WTC11 (cell line): ENCODE results near the gene FCMR. TPM values are rescaled to one million over a fixed set of nuclear protein-coding genes. Genes with fewer than 3 reads are reported as not detected.

ENCODE experiments used
- ATAC-seq: fragments of 200-7000 bp; cut with Tn5 transposase; 2 replicates; pipeline ENCODE4 v1.10.0; 2021; ENCODE audit warnings: mild to moderate bottlenecking, moderate library complexity
- CTCF ChIA-PET: fragments of 300-600 bp; sonication (Branson Sonifier 250); formaldehyde crosslinking; loops from one replicate; lab custom pipeline; 2021; ENCODE audit warnings: antibody characterized with exemption; lab: Charles Lee
- POLR2A ChIA-PET: fragments of 350-600 bp; sonication (Branson Sonifier 250); formaldehyde crosslinking; loops from one replicate; lab custom pipeline; 2021; ENCODE audit warnings: antibody characterized with exemption; lab: Charles Lee
- DNase-seq: peaks from one replicate; pipeline ENCODE4 v3.0.0; 2021; ENCODE audit warnings: low spot score
- H3K27ac Mint-ChIP-seq: 2 replicates; pipeline ENCODE4 v1.8.0; 2021; ENCODE audit warnings: mixed read lengths
- H3K27me3 Mint-ChIP-seq: 2 replicates; pipeline ENCODE4 v1.8.0; 2021; ENCODE audit warnings: low read depth, mild to moderate bottlenecking, moderate library complexity, mixed read lengths
- H3K36me3 Mint-ChIP-seq: 2 replicates; pipeline ENCODE4 v1.8.0; 2021; ENCODE audit warnings: mixed read lengths
- H3K4me1 Mint-ChIP-seq: 2 replicates; pipeline ENCODE4 v1.8.0; 2022; ENCODE audit warnings: mixed read lengths
- H3K4me3 Mint-ChIP-seq: 2 replicates; pipeline ENCODE4 v1.8.0; 2021; ENCODE audit warnings: mild to moderate bottlenecking, moderate library complexity, mixed read lengths
- H3K9me3 Mint-ChIP-seq: 2 replicates; pipeline ENCODE4 v1.8.0; 2021; ENCODE audit warnings: mixed read lengths
- AR ChIP-seq: fragments of 250-450 bp; sonication (Bioruptor Pico); IDR thresholded peaks from 2 replicates; pipeline ENCODE4 v1.9.0; 2021; ENCODE audit warnings: mild to moderate bottlenecking
- FOXP1 ChIP-seq: sonication (generic); formaldehyde crosslinking; IDR thresholded peaks from 2 replicates; pipeline ENCODE4 v1.8.0; 2022; ENCODE audit warnings: missing genetic modification reagents, mild to moderate bottlenecking, moderate library complexity, borderline replicate concordance
- FOXP4 ChIP-seq: sonication (generic); formaldehyde crosslinking; IDR thresholded peaks from 2 replicates; pipeline ENCODE4 v1.8.0; 2022; ENCODE audit warnings: mild to moderate bottlenecking, missing genetic modification reagents
- HMGA2 ChIP-seq: fragments of 250-450 bp; sonication (Bioruptor Pico); IDR thresholded peaks from 2 replicates; pipeline ENCODE4 v1.4.0; 2021; ENCODE audit warnings: mild to moderate bottlenecking, moderate library complexity
- JAZF1 ChIP-seq: fragments of 250-450 bp; sonication (Bioruptor Pico); IDR thresholded peaks from 2 replicates; pipeline ENCODE4 v1.9.0; 2021; ENCODE audit warnings: moderate library complexity, mild to moderate bottlenecking, inconsistent platforms
- KAT7 ChIP-seq: sonication (generic); formaldehyde crosslinking; IDR thresholded peaks from 2 replicates; pipeline ENCODE4 v1.8.1; 2023; ENCODE audit warnings: missing genetic modification reagents, mild to moderate bottlenecking, borderline replicate concordance
- MXD4 ChIP-seq: fragments of 250-450 bp; sonication (Bioruptor Pico); IDR thresholded peaks from 2 replicates; pipeline ENCODE4 v1.8.0; 2021; ENCODE audit warnings: mild to moderate bottlenecking, moderate library complexity, borderline replicate concordance
- SMAD4 ChIP-seq: sonication (generic); formaldehyde crosslinking; IDR thresholded peaks from 2 replicates; pipeline ENCODE4 v1.8.0; 2022; ENCODE audit warnings: mild to moderate bottlenecking, missing genetic modification reagents
- TCF7 ChIP-seq: sonication (generic); formaldehyde crosslinking; IDR thresholded peaks from 2 replicates; pipeline ENCODE4 v1.8.0; 2022; ENCODE audit warnings: mild to moderate bottlenecking, low read depth, missing genetic modification reagents, moderate library complexity
- TEAD1 ChIP-seq: sonication (generic); formaldehyde crosslinking; IDR thresholded peaks from 2 replicates; pipeline ENCODE4 v1.8.0; 2022; ENCODE audit warnings: mild to moderate bottlenecking, missing genetic modification reagents
- USF2 ChIP-seq: sonication (generic); formaldehyde crosslinking; IDR thresholded peaks from 2 replicates; pipeline ENCODE4 v1.8.1; 2023; ENCODE audit warnings: mild to moderate bottlenecking, missing genetic modification reagents, moderate library complexity
- ZNF263 ChIP-seq: sonication (generic); formaldehyde crosslinking; IDR thresholded peaks from 2 replicates; pipeline ENCODE4 v1.8.1; 2022; ENCODE audit warnings: low read depth, mild to moderate bottlenecking, moderate library complexity, missing genetic modification reagents
- ZNF396 ChIP-seq: fragments of 250-450 bp; sonication (Bioruptor Pico); IDR thresholded peaks from 2 replicates; pipeline ENCODE4 v1.8.0; 2021; ENCODE audit warnings: mild to moderate bottlenecking, moderate library complexity, borderline replicate concordance
- ZNF671 ChIP-seq: fragments of 250-450 bp; sonication (Bioruptor Pico); IDR thresholded peaks from 2 replicates; pipeline ENCODE4 v1.8.0; 2021; ENCODE audit warnings: mild to moderate bottlenecking
- total RNA-seq: library from RNA; stranded (reverse); gene quantifications from 3 replicates; pipeline ENCODE4 v1.2.3, GENCODE V29; 2021
- TF ChIP-seq, protein P1 (sequence below): fragments of 200-600 bp; IDR thresholded peaks from 2 replicates; pipeline ENCODE4 v1.8.0; 2022; ENCODE audit warnings: antibody characterized with exemption
- TF ChIP-seq, protein P2 (sequence below): sonication (generic); formaldehyde crosslinking; IDR thresholded peaks from 2 replicates; pipeline ENCODE4 v1.8.1; 2023; ENCODE audit warnings: mild to moderate bottlenecking, moderate library complexity, missing genetic modification reagents
- TF ChIP-seq, protein P3 (sequence below): sonication (generic); formaldehyde crosslinking; IDR thresholded peaks from 2 replicates; pipeline ENCODE4 v1.8.1; 2022; ENCODE audit warnings: low read depth, missing genetic modification reagents, borderline replicate concordance
- TF ChIP-seq, protein P4 (sequence below): sonication (generic); formaldehyde crosslinking; IDR thresholded peaks from 2 replicates; pipeline ENCODE4 v1.8.1; 2022; ENCODE audit warnings: mild to moderate bottlenecking, missing genetic modification reagents, moderate library complexity, borderline replicate concordance

The FCMR gene
- total RNA-seq, 1 experiment from 2014 or later = 1.0 TPM

DNA sequence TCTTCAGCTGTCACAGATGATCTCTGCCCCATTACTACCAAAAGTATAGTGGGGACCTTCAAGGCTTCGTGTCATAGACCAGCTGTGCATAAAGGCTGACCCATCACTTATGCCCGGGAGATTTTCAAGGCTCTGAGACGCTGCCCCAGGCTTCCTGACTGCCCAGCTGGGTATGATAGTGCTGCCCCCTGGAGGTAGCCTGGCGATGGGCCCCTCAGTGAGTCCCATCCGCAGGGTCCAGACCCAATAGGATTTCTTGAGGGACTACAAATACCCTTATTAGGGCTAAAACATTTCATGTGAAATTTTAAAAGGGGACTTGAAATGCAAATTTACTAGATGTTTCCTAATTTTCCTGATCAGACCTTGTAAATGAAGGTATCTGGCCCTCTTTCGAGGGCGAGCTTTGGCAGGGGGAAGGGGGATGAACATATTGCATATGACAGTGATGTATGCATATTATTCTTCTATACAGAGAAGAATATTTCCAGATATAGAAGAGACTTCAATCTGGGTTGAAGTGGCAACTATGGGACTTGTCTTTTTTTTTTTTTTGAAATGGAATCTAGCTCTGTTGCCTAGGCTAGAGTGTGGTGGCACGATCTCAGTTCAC is 11.7 kb upstream of the FCMR start:
- Mint-ChIP-seq H3K4me1 (peaks cover 2% of the 10 kb centered on the region; the same call in 1 of the 2 replicates), H3K4me3 (no peak overlapping the region), H3K27ac (no peak overlapping the region), H3K36me3 (no peaks in the 10 kb centered on the region), H3K9me3 (no peaks in the 10 kb centered on the region), H3K27me3 (no peaks in the 10 kb centered on the region; the same call in 1 of the 2 replicates)
- ChIA-PET POLR2A (no interaction called here), CTCF (interaction anchor here (0.8 to 4.1 kb wide), 11 partner anchors 8 to 302 kb away, joined by 3 to 53 read pairs (median 9); partner anchors contain the start of gene FCMR)
- DNase-seq = peak; percentile 85
- TF ChIP-seq, protein P1, sequence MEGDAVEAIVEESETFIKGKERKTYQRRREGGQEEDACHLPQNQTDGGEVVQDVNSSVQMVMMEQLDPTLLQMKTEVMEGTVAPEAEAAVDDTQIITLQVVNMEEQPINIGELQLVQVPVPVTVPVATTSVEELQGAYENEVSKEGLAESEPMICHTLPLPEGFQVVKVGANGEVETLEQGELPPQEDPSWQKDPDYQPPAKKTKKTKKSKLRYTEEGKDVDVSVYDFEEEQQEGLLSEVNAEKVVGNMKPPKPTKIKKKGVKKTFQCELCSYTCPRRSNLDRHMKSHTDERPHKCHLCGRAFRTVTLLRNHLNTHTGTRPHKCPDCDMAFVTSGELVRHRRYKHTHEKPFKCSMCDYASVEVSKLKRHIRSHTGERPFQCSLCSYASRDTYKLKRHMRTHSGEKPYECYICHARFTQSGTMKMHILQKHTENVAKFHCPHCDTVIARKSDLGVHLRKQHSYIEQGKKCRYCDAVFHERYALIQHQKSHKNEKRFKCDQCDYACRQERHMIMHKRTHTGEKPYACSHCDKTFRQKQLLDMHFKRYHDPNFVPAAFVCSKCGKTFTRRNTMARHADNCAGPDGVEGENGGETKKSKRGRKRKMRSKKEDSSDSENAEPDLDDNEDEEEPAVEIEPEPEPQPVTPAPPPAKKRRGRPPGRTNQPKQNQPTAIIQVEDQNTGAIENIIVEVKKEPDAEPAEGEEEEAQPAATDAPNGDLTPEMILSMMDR = peak; percentile 64
- TF ChIP-seq ZNF396 (CRISPR knock-in tag) = no peak
- ATAC-seq = peak; percentile 63

DNA sequence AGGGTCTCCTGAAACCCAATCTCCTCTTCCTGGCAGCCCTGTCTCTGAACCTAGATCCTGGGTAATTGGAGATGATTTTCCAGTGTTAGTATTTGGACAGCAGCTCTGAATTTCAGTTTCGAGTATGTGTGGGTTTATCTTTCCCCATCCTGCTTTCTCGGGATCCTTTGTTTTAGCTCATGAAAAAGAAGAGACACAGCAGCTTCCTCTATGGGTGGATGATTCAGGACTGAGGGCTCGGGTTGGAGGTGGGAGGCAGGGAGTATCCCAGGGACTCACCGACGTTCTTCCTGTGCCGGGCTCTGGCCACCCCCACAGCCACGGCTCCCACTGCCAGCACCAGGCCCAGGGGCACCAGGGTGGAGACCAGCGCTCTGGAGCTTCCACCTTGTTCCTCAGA is 10.4 kb upstream of the FCMR start:
- CTCF ChIA-PET = interaction anchor here (0.8 to 4.1 kb wide), 19 partner anchors 10 to 376 kb away, joined by 3 to 53 read pairs (median 4); partner anchors contain the start of genes DYRK3, FCMR and PIGR
- H3K27ac Mint-ChIP-seq = no peak overlapping the region
- no peaks in the 10 kb centered on the region for H3K9me3 Mint-ChIP-seq
- H3K4me3 Mint-ChIP-seq = no peak overlapping the region
- H3K27me3 Mint-ChIP-seq = no peaks in the 10 kb centered on the region; the same call in 1 of the 2 replicates
- ATAC-seq (no peak), DNase-seq (no peak)
- H3K4me1 Mint-ChIP-seq = peaks cover 2% of the 10 kb centered on the region; the same call in 1 of the 2 replicates
- POLR2A ChIA-PET = no interaction called here
- no peaks in the 10 kb centered on the region for H3K36me3 Mint-ChIP-seq
- no peak for TF ChIP-seq FOXP1 (CRISPR knock-in tag)
- no peak for TF ChIP-seq ZNF263 (CRISPR knock-in tag)
- no peak for TF ChIP-seq HMGA2
- TF ChIP-seq USF2 = no peak
- TF ChIP-seq, protein P2, sequence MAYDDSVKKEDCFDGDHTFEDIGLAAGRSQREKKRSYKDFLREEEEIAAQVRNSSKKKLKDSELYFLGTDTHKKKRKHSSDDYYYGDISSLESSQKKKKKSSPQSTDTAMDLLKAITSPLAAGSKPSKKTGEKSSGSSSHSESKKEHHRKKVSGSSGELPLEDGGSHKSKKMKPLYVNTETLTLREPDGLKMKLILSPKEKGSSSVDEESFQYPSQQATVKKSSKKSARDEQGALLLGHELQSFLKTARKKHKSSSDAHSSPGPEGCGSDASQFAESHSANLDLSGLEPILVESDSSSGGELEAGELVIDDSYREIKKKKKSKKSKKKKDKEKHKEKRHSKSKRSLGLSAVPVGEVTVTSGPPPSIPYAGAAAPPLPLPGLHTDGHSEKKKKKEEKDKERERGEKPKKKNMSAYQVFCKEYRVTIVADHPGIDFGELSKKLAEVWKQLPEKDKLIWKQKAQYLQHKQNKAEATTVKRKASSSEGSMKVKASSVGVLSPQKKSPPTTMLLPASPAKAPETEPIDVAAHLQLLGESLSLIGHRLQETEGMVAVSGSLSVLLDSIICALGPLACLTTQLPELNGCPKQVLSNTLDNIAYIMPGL (CRISPR knock-in tag) = no peak
- TF ChIP-seq FOXP4 (CRISPR knock-in tag) = no peak
- no peak for TF ChIP-seq MXD4
- TF ChIP-seq, protein P3, sequence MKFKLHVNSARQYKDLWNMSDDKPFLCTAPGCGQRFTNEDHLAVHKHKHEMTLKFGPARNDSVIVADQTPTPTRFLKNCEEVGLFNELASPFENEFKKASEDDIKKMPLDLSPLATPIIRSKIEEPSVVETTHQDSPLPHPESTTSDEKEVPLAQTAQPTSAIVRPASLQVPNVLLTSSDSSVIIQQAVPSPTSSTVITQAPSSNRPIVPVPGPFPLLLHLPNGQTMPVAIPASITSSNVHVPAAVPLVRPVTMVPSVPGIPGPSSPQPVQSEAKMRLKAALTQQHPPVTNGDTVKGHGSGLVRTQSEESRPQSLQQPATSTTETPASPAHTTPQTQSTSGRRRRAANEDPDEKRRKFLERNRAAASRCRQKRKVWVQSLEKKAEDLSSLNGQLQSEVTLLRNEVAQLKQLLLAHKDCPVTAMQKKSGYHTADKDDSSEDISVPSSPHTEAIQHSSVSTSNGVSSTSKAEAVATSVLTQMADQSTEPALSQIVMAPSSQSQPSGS (CRISPR knock-in tag) = no peak
- no peak for TF ChIP-seq KAT7 (CRISPR knock-in tag)
- TF ChIP-seq AR (CRISPR knock-in tag) = no peak
- TF ChIP-seq ZNF671 (CRISPR knock-in tag) = no peak
- TF ChIP-seq TCF7 (CRISPR knock-in tag) = no peak
- no peak for TF ChIP-seq TEAD1
- TF ChIP-seq JAZF1 = no peak
- TF ChIP-seq SMAD4 = no peak
- TF ChIP-seq, protein P4, sequence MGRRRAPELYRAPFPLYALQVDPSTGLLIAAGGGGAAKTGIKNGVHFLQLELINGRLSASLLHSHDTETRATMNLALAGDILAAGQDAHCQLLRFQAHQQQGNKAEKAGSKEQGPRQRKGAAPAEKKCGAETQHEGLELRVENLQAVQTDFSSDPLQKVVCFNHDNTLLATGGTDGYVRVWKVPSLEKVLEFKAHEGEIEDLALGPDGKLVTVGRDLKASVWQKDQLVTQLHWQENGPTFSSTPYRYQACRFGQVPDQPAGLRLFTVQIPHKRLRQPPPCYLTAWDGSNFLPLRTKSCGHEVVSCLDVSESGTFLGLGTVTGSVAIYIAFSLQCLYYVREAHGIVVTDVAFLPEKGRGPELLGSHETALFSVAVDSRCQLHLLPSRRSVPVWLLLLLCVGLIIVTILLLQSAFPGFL = no peak
